ENCODE measurements around the gene C17orf67.
"Not testable (repeated sequence)": the region's sequence is repeated elsewhere in the genome, so short reads cannot be mapped to it uniquely, and the experiment has no call there.

C17orf67 gene

DNA sequence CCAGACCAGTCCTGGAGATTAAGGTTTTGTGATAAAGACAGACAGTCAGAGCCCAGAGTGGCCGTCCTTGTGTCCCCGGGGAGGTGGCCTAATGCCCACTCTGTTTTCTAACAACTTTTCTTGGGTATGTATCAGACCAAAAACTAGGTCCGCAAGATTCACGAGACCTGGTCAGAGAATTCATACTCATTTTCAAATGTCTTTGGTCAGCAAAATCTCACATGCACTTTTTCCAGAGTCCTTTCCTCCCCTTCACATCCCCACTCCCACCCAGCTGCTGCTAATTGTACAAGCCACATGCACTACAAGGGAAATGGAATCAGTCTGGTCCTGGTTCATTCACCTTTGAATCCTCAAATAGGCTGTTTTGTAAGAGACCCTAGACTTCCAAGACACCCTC, 61.7 kb downstream of the C17orf67 start:
- no peak for DNase-seq

DNA sequence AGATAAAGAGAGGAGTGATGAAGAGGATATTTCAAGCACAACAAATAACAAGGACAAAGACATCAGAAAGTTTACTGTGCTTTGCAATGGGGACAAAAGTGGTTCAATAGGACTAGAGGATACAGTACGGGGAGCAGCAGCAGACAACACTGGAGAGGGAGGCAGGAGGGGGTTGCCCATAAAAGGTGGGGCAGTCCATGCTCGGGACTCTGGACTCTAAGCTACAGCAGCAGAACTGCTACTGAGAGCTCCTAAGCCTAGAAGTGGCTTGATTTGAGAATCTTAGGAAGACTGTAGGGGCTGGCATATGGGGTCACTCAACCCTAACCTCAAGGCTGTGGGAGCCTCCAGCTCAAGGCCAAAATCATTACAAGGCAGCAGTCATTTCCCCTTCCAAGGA, 62.2 kb downstream of the C17orf67 start:
- no peak for DNase-seq

DNA sequence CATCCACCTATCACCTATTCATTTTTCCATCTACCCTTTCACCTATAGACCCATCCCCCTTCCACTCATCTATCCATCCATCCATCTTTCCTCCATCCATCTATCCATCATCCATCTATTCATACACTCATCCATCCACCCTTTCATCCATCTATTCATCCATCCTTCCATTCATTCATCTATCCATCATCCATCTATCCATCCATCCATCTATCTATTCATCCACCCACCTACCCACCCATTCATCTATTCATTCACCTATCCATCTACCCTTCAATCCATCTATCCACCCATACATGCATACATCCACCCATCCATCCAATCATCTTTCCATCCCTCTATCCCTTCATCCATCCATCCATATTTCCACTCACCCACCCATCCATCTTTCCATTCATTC, 63.3 kb downstream of the C17orf67 start:
- DNase-seq = no peak

DNA sequence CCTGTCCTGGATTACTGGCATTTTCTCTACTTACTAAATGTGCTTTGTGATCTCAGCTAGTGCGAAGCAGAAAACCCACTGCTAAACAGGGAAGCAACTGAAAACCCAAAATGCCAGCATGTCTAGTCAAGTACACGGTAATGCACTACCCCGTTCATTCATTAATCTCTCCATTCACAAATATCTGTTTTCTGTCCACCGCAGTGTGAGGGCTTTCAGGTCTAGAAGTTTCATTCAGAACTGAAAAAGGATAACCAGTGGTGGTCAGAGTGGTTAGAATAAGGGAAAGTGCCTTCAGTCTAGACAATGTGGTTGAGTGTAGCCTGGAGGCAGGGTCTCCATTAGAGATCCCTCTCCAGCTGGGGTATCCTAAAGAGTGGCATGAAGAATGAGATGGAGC, 68.3 kb downstream of the C17orf67 start:
- DNase-seq = no peak

DNA sequence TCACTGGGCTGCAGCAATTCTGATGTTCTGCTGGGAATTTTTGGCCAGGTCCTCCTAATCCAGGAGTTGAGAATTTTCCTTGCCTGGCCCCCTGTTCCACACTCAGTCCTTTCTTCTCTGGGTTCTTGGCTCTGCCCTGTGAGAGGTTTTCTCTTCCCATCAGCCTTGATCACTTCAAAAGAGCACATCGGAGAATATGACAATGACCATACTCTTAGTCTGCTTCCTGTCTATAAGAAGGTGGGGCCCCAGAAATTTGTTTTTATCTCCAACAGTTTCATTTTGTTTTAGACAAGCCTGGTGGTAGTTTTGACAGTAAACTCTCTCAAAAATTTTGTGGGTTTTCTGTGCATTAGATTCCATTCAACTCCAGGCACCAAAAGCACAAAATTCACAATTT, 70.7 kb downstream of the C17orf67 start:
- DNase-seq = no peak

DNA sequence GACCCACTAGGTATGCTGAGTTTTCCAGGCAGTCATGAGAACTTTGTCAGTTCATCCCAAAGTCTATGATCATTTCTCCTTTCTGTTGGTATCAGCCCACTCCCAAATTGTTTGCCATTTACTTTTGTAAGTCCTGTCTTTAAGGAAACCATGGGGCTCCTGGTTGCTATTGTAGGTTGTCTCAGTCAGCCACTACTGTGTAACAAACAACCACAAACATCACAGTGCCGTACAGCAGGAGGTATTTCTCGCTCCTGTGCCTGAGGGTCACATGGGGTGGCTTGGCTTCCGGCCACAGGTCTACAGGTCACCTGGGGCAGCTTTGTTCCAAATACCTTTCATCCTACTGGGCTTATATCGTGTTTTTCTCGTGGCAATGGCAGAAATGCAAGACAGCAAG, 71.6 kb downstream of the C17orf67 start:
- DNase-seq = no peak

DNA sequence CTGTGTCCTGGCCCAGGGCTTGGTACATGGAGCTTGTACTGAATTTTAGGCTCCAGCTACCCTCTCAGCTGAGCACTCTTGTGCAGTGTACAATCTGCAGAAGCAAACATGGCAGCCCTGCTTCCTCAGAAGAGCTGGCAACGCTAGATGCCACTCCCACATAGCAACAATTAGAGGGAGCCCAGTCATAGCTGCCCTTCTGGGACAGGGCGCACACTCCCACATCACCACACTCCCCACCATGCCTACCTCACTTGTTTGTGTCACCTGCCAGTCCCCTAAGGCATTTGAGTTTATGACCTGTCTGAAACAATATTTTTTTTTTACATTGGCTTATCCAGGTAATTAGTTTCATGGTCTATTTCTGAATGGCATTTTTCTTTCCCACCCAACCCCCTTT, 72.3 kb downstream of the C17orf67 start:
- no peak for DNase-seq

DNA sequence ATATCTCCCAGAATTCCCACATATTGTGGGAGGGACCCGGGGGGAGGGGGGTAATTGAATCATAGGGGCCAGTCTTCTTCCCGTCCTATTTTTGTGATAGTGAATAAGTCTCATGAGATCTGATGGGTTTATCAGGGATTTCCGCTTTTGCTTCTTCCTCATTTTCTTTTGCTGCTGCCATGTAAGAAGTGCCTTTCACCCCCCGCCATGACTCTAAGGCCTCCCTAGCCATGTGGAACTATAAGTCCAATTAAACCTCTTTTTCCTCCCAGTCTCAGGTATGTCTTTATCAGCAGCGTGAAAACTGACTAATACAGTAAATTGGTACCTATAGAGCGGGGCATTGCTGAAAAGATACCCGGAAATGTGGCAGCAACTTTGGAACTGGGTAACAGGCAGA, 76.1 kb downstream of the C17orf67 start:
- DNase-seq = not testable (repeated sequence)

DNA sequence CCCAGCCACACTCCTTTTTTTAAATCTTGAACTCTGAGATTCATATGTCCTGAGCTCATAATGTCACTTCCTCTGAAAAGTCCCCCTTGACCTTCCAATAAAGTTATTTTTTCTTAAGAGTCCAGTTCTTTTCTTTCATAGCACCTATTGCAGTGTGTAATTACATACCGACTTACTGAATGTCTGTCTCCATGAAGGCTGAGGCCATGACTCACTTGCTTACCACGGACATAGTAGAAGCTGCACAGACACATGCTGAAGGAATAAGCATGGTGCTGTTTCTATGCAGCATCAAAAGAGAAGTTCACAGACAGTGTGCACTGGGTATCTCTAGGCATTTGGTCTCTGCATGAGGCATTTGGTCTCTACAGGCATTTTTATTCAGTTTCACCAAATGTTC, 77.2 kb downstream of the C17orf67 start:
- DNase-seq = peak; percentile 95

DNA sequence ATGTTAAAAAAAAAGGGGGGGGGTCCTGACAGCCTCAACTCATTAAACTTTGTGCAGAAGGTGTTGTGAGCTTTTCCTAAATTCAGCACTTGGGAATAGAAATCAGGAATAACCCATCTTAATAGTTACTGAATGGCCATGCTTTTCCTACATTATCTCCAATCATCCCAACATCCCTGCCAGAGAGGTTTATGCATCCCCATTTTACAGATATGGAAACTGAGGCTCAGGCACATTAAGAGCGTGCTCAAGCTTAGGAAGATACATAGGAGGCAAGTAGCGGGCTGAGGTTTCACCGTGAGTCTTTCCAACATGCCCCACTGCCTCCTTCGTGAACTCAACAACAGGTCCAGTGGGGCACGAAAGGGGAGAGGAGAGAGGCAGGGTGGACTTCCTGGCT, 78.4 kb downstream of the C17orf67 start:
- DNase-seq = no peak

DNA sequence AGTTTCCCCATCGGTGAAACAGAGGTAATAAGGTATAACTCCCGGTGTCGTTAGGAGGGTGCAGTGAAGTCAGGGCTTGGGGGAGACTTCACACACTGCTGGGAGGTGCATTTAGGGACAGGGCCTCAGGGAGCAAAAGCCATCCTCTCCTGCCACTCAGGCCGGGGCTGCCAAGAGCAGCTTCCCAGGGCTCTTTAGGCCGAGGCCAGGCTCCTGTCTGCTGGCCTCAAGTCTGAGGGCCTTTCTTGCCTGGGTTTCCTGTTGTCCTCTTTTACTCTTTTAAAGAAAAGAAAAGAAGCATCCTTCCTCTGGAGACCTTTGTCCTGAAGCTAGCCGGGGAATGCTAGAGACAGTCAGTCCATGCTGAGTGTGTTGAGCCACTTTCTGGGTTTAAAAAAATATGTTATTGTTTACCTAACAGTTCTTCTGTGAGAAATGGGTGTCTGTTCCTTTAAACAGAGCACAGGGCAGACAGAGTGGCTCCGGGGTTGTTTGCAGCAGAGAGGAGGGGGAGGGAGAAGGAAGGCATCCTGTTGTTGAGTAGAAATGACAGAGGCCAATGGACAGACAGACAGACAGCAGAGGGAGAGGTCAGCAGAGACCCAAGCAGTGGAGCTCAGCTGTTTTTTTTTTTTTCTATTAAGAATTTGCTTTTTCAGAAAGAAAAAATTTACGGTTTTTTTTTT, 79.1 kb downstream of the C17orf67 start:
- peak; percentile 58 for DNase-seq

DNA sequence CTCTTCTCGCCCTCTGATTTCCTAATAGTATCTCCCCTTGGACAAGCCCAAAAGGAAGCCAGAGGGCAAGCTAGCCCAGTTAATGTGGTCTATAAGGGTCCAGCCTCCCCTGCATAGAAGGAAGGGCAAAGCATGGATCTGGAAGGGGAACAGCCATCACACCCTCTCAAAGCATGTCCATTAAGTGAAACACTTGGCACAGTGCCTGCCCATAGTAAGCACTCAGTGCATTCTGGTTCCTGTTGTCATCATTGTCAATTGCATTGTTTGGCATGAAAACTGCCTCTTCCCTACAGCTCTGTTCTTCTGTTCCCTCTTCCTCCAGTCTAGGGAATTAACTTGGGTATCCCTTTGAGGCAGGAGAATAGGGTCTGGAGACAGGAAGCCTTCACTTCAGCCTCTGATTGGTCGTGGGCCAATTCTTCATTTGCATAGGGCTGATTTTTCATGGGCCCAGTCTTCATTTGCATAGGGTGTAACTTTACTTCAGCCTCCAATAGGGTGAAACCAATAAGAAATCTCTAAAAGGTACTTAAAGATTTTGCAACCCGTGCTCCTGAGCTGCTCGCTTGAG, 81.4 kb downstream of the C17orf67 start:
- no peak for DNase-seq

DNA sequence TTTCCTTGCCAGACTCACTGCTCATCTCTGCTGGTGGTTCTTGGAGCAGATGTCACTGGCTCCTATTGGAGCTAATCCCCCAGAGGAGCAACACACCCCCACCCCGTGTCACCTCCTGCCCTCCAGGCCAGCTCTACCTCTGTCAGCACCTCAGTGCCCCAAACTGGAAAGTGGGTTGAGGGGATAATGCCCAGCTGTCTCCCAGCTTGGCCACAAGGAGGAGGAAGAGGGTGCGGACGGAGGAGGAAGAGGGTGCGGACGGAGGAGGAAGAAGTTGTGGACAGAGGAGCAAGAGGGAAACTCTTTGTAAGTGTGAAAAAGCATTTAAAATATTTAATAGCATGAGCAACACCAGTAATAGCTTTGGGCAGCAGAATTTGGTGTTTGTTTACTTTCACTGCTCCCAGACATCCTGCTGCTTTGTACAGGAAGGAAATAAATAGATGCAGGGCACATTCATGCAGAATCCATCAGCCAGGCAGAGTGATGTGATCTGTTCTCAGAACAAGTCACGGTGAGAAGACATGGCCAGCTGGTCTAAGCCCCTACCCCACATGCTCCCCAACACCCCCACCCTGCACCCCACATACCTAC, 82.5 kb downstream of the C17orf67 start:
- no peak for DNase-seq

DNA sequence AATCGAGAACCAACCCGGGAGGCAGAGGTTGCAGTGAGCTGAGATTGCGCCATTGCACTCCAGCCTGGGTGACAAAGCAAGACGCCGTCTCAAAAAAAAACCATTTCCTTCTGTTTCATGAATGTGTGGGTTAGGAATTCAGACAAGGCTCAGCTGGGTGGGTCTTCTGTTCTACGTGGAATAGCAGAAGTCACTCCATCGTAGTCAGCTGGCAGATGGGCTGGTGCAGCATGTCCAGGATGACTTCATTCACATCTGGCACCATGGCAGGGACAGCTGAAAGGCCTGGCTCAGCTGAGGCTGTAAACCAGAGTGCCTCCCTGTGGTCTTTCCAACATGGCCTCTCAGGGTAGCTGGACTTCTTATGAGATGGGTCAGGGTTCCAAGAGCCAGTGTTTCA, 89.0 kb downstream of the C17orf67 start:
- DNase-seq = no peak

DNA sequence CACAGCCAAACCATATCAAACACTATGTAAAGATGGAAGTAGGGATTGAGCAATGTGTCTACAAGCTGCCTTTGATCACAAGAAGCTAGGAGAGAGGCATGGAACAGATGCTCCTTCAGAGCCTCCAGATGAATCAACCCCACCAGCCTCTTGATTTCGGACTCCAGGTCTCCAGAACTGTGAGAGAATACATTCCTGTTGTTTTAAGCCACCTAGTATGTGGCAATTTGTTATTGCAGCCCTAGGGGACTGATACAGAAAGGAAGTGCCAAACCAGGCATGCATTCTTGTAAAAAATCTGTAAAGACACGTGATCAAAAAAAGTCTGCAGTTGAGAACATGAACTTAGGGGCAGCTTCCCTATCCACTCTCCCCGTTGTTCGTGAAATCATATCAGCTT, 91.1 kb downstream of the C17orf67 start:
- DNase-seq = no peak

Measured in fibroblast of skin of abdomen (primary cell).